Hepatocyte (in vitro differentiated cells): Measurements from ENCODE around the gene TYRP1.

Experiments
- EZH2phosphoT487 ChIP-seq: fragments of 200-600 bp; sonication (generic); IDR thresholded peaks from one replicate; pipeline ENCODE4 v1.6.1; 2018; ENCODE audit warnings: antibody characterized with exemption, mild to moderate bottlenecking, low read depth, moderate library complexity; ENCODE audit not compliant: unreplicated experiment, severe bottlenecking
- TF ChIP-seq, protein P1 (sequence below): fragments of 200-600 bp; sonication (generic); IDR thresholded peaks from 2 replicates; pipeline ENCODE4 v1.5.1; 2016; ENCODE audit warnings: antibody characterized with exemption, mild to moderate bottlenecking; ENCODE audit not compliant: poor library complexity

DNA sequence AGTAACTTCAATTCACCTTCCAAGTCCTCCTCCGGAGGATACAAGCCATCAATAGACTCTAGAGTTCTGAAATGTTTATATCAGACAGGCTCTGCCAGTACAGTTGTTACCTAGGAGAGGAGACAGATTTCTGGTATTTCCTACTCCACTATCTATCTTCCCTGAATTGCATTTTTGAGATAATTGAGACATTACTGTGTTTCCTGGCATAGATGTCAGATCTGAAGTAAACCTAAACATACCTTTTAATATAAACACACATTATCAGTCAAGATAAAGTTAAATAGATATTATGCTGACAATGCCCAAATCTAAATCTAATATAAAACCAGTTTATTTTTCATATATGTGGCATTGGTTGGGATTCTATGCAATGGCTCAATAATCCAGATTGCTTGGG is 8.2 kb upstream of the TYRP1 start:
- TF ChIP-seq, protein P1, sequence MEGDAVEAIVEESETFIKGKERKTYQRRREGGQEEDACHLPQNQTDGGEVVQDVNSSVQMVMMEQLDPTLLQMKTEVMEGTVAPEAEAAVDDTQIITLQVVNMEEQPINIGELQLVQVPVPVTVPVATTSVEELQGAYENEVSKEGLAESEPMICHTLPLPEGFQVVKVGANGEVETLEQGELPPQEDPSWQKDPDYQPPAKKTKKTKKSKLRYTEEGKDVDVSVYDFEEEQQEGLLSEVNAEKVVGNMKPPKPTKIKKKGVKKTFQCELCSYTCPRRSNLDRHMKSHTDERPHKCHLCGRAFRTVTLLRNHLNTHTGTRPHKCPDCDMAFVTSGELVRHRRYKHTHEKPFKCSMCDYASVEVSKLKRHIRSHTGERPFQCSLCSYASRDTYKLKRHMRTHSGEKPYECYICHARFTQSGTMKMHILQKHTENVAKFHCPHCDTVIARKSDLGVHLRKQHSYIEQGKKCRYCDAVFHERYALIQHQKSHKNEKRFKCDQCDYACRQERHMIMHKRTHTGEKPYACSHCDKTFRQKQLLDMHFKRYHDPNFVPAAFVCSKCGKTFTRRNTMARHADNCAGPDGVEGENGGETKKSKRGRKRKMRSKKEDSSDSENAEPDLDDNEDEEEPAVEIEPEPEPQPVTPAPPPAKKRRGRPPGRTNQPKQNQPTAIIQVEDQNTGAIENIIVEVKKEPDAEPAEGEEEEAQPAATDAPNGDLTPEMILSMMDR: no peak
- no peak for TF ChIP-seq EZH2phosphoT487
